IPS-11a (cell line): ENCODE results near the gene OST4.
A peak's percentile ranks its signal among the peaks of the same experiment; 100 is the strongest.
"Not testable (repeated sequence)": the region's sequence is repeated elsewhere in the genome, so short reads cannot be mapped to it uniquely, and the experiment has no call there.

ENCODE experiments used
- H3K4me3 ChIP-seq: one replicate; pipeline ENCODE4 v1.5.1; 2013; ENCODE audit warnings: low read depth, low read length, control low read depth

The OST4 gene

GRCh38 chr2:27071277-27071989, at the start of gene OST4:
OST4 (minus strand) TSS chr2:27071654.
- peak within 1 kb of the TSS; percentile 55 for H3K4me3 ChIP-seq

GRCh38 chr2:27119330-27119670, 47.8 kb upstream of the OST4 start:
- H3K4me3 ChIP-seq = peak overlapping the region; percentile 30

- H3K4me3 ChIP-seq = peak within 1 kb of the TSS; percentile 35
These were observed 47.3 kb upstream of the OST4 start, which contains the start of gene CGREF1 for GRCh38 chr2:27118525-27119329. CGREF1 (minus strand) TSS chr2:27119128; CDS start chr2:27104366, 14,762 bp downstream.

- H3K4me3 ChIP-seq = no peak overlapping the region
These were observed 46.6 kb upstream of the OST4 start for GRCh38 chr2:27117995-27118524.

- no peak overlapping the region for H3K4me3 ChIP-seq
These were observed 44.1 kb upstream of the OST4 start for GRCh38 chr2:27115519-27115918.

GRCh38 chr2:27111392-27112078, 40.1 kb upstream of the OST4 start:
- not testable (repeated sequence) for H3K4me3 ChIP-seq

GRCh38 chr2:27110603-27111352, 39.3 kb upstream of the OST4 start:
- H3K4me3 ChIP-seq = not testable (repeated sequence)

GRCh38 chr2:27109083-27109482, 37.6 kb upstream of the OST4 start:
- H3K4me3 ChIP-seq = no peak overlapping the region

- no peak overlapping the region for H3K4me3 ChIP-seq
These were observed 36.8 kb upstream of the OST4 start for GRCh38 chr2:27108221-27108620.

- no peak overlapping the region for H3K4me3 ChIP-seq
These were observed 34.5 kb upstream of the OST4 start for GRCh38 chr2:27105981-27106380.

GRCh38 chr2:27102329-27102728, 30.9 kb upstream of the OST4 start:
- no peak overlapping the region for H3K4me3 ChIP-seq

- H3K4me3 ChIP-seq = no peak overlapping the region
These were observed 28.6 kb upstream of the OST4 start for GRCh38 chr2:27100036-27100435.

- H3K4me3 ChIP-seq = no peak overlapping the region
These were observed 28.0 kb upstream of the OST4 start for GRCh38 chr2:27099334-27099955.

- no peak overlapping the region for H3K4me3 ChIP-seq
These were observed 25.9 kb upstream of the OST4 start for GRCh38 chr2:27097341-27097740.

- H3K4me3 ChIP-seq = no peak overlapping the region
These were observed 25.4 kb upstream of the OST4 start for GRCh38 chr2:27096748-27097297.

- H3K4me3 ChIP-seq = no peak overlapping the region
These were observed 24.5 kb upstream of the OST4 start for GRCh38 chr2:27095745-27096651.

GRCh38 chr2:27095427-27095744, 23.9 kb upstream of the OST4 start:
- H3K4me3 ChIP-seq = no peak overlapping the region

GRCh38 chr2:27094353-27094984, 23.0 kb upstream of the OST4 start:
- H3K4me3 ChIP-seq = no peak overlapping the region
